Activated naive CD4-positive, alpha-beta T cell treated with anti-CD3 and anti-CD28 coated beads, Interleukin-2, amount 50 U/mL, for 24 hours (primary cell): ENCODE measurements around the gene CTNNBIP1.
A peak's percentile ranks its signal among the peaks of the same experiment; 100 is the strongest.

ENCODE experiments used
- H3K27ac Mint-ChIP-seq: one replicate; pipeline ENCODE4 v1.8.0; 2021; ENCODE audit warnings: mild to moderate bottlenecking, mixed read lengths
- H3K27me3 Mint-ChIP-seq: one replicate; pipeline ENCODE4 v1.8.0; 2021; ENCODE audit warnings: mixed read lengths
- H3K36me3 Mint-ChIP-seq: one replicate; pipeline ENCODE4 v1.8.0; 2021; ENCODE audit warnings: mixed read lengths
- H3K4me1 Mint-ChIP-seq: one replicate; pipeline ENCODE4 v1.8.0; 2021; ENCODE audit warnings: mixed read lengths
- H3K4me3 Mint-ChIP-seq: one replicate; pipeline ENCODE4 v1.8.0; 2021; ENCODE audit warnings: mild to moderate bottlenecking, mixed read lengths
- H3K9me3 Mint-ChIP-seq: one replicate; pipeline ENCODE4 v1.8.0; 2021; ENCODE audit warnings: mixed read lengths

The CTNNBIP1 gene

DNA sequence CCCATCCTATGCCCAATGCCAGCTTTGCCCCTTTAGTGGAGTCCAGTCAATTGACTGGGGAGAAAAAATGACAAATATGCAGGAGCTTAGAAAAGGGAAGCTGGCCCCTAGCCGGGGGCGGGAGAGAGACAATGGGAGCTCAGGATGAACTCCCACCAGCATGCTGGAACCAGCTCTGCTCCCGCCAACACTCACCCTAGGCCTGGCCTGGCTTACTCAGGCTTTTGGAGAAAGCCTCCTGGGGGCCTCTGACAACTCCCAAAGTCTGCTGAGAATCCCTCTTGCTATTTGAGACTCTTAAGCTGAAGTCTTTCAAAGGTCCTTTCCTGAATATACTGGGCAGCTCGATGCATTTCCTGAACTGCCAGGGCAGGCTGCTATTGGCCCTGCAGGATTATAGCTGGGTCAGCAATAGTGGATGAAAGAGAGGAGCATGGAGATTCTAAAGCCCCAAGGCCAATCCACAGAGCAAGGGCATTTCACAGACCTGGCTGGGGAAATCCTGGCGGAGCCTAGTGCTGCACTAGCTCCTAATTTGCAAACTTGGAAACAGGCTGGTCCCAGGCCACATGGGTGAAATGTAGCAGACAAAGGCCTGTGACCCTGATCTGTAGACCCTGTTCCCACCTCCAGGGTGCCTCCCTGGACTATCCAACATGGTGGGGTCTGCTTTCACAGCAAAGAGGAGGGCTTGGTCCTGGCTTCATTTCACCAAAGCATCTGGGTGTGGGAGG lies 50.6 kb downstream of the CTNNBIP1 start:
- Mint-ChIP-seq H3K27me3 (no peaks in the 10 kb centered on the region), H3K36me3 (peaks cover 4% of the 10 kb centered on the region), H3K9me3 (no peaks in the 10 kb centered on the region), H3K4me3 (no peak overlapping the region), H3K27ac (no peak overlapping the region), H3K4me1 (peaks cover 5% of the 10 kb centered on the region)

DNA sequence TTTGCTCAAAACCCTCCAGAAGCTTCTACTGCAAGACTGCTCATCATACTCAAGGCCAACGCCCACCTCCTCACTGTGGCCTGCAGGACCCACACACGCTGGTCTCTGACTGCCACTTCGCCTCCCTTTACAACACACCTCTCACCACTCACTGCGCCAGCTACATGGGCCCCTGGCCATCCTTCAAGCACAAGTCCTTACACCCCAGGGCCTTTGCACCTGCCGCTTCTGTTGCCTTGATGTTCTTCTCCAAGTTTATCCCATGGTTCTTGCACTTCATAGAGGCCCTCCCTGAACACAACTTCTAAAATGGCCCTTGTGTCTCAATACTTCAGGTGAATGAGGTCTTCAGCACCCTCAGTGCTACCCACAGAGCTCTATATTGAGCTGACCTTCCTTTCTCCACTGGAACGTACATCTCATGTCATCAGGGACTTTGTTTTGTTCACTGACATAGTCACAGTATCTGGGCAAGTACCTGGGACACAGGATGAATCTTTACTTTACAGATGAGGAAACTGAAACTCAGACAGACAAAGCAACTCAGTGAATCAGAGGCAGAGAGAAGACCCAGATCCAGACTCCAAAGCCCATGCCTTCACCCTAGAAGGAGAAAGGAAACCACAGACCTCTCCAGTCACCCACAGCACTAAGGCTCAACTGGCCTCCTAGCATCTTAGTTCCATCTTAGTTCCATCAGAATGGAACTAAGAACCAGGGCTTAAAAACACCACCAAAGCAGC lies 51.6 kb downstream of the CTNNBIP1 start:
- H3K4me3 Mint-ChIP-seq = no peak overlapping the region
- H3K36me3 Mint-ChIP-seq = peaks cover 10% of the 10 kb centered on the region
- no peaks in the 10 kb centered on the region for H3K9me3 Mint-ChIP-seq
- H3K4me1 Mint-ChIP-seq = peaks cover 5% of the 10 kb centered on the region
- no peak overlapping the region for H3K27ac Mint-ChIP-seq
- H3K27me3 Mint-ChIP-seq = no peaks in the 10 kb centered on the region

DNA sequence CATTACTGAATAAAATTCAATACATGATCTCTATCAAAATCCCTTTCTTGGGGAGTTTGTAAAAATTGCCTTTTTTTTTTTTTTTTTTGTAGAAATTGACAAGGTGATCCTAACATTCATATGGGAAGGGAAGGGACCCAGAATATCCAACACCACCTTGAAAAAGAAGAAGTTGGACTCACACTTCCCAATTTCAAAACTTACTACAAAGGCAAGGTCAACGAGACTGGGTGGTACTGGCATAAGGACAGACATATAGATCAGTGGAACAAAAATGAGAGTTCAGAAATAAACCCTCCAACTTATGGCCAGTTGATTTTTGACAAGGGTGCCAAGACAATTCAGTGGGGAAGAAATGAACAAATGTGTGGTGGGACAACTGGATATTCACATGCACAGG lies 54.9 kb downstream of the CTNNBIP1 start:
- Mint-ChIP-seq H3K36me3 (peaks cover 10% of the 10 kb centered on the region), H3K27ac (no peak overlapping the region), H3K4me1 (peaks cover 10% of the 10 kb centered on the region), H3K9me3 (no peaks in the 10 kb centered on the region), H3K27me3 (no peaks in the 10 kb centered on the region), H3K4me3 (no peak overlapping the region)

DNA sequence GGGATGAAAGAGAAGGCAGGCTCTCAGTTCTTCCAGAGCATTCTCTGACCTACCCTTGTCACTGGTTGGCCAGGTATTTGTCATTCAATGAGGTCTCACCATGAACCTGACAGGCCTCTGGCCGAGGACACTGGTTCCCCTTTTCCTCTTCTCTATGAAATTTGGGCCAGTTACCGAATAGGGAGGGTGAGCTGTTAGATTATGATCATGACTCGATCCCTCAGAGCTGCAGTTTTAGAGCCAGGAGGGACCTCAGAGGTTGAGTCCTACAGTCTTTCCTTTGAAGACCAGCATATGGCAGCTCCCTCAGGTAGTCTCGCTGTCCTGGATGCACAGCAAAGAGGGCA lies 56.8 kb downstream of the CTNNBIP1 start:
- Mint-ChIP-seq H3K27me3 (no peaks in the 10 kb centered on the region), H3K4me3 (no peak overlapping the region), H3K27ac (no peak overlapping the region), H3K9me3 (no peaks in the 10 kb centered on the region), H3K4me1 (peaks cover 10% of the 10 kb centered on the region), H3K36me3 (peaks cover 6% of the 10 kb centered on the region)

DNA sequence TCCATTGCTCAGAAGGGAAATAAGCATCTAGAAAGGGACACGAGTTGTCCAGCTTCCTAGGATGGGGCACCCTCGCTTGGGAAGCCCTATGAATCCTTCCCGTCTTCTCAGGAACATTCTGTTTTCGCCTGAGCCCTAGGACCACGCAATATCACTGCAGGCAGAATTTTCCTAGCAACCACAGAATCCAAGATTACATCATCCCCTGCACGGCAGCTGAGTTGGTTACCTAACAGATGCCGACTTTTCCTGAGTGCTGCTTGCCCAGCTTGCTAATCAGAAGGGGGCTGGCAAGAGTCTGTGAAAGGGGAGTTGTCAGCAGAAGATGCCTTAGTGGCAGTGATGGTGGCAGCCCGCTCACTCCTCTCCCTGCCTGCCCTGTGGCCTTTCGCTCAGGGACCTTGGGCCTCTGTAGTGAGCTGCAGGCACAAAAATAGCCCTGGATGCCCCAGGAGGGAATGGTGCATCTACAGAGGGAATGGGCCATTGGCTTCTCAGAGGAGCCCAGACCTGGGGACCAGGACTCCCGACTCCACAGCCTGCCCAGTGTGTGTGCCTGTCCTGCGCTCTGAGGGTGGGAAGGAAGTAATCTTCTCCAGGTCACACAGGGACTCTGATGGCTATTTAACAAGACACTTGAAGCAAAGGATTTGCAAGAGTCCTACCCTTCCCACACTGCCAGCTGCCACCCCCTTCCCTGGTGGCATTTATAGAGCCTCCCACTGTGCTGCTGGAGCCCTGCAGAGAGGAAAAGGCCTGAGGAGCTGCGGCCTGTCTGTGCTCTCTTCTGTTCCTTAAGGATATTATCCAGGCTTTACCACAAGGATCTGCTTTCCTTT lies 57.4 kb downstream of the CTNNBIP1 start:
- Mint-ChIP-seq H3K9me3 (no peaks in the 10 kb centered on the region), H3K4me1 (peaks cover 10% of the 10 kb centered on the region), H3K27ac (no peak overlapping the region), H3K27me3 (no peaks in the 10 kb centered on the region), H3K4me3 (no peak overlapping the region), H3K36me3 (peaks cover 6% of the 10 kb centered on the region)

DNA sequence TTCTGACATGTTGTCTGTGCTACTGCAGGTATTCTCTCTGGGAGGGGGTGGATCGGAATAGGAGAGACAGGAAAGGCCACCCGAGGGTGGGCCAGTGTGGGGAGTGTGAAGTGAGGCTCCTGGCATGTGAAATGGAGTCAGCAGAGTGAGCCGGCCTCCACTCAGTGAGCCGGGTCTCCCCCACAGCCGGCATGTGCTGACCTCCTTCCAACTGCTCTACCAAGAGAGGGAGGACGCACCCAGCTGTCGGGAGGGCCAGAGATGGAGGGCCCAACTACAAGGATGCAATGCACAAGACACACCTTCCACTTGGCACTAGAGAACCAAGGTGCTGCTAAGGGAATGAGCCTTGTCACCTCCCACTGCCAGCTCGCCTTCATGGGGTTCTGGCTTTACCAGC lies 58.1 kb downstream of the CTNNBIP1 start:
- Mint-ChIP-seq H3K36me3 (peaks cover 6% of the 10 kb centered on the region), H3K9me3 (no peaks in the 10 kb centered on the region), H3K4me1 (peaks cover 10% of the 10 kb centered on the region), H3K27ac (no peak overlapping the region), H3K27me3 (no peaks in the 10 kb centered on the region), H3K4me3 (no peak overlapping the region)

DNA sequence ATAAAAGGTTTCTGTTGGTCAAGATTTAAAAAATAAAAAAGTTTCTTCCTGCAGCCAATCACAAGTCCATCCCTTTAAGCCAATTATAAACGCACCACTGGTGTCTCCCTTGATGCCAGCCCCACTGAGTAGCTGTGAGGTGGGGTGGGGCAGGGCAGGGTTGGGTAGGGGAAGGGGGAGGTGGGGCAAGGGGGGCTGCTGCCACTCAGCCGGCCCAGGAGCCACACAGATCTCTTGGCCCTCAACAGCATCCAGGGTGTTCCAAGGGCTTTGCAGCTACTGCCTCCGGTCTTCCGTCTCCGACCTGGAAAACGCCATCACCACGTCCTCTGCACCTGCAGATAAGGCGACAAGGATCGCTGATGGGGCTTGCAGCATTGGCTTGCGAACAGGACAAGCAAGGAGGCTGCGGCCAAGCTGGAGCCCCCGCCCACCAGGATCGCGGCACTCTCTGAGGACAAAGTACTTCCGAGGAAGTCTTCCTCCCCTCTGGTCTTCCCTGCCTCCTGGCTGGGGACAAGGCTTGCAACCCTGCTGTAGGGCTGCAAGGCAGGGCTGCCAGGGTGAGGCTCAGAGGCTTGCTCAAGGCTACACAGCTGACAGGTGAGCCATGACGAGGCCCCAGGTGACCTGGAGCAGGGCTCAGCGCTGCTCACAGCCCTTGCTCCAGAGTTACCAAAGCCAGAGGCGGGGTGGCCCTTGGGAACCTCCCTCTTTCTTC lies 59.5 kb downstream of the CTNNBIP1 start:
- Mint-ChIP-seq H3K4me3 (peak overlapping the region; percentile 67), H3K4me1 (peaks cover 10% of the 10 kb centered on the region), H3K27me3 (no peaks in the 10 kb centered on the region), H3K27ac (no peak overlapping the region), H3K9me3 (no peaks in the 10 kb centered on the region), H3K36me3 (peaks cover 6% of the 10 kb centered on the region)

DNA sequence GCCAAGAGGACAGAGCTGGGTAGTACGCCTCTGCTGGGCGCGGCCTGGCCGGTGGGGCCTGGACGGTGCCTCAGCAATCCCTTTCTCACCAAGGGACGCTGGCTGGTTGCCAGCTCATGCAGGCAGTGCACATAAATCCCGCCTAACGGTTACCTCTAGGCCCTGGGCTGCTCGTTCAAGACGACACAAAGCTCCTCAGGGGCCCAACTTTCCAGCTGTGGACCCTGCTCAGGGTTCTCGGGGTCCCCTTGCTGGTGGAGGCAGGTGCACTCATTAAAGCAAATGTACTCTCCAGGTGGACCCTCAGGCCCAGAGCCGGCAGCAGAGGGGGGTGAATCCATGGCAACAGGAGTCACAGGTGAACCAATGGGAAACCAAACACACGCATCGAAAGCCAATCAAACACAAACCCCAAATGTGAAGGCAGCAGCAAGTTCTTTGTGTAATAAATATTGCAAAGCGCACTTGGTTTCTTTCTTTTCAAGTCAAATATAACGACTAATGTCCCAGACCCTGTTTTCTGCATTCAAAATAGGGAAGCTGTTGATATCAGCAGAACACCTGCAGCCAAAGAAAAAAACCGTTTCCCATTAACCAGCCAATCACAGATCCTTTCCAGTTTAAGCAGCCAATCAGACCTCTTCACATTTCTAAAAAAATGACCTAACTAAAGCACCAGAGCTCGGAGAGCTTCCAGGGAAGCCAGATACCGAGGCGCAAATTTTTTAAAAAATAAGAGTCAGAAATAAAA lies 60.2 kb downstream of the CTNNBIP1 start:
- H3K4me1 Mint-ChIP-seq = peaks cover 10% of the 10 kb centered on the region
- H3K9me3 Mint-ChIP-seq = no peaks in the 10 kb centered on the region
- peak overlapping the region; percentile 67 for H3K4me3 Mint-ChIP-seq
- H3K27ac Mint-ChIP-seq = no peak overlapping the region
- no peaks in the 10 kb centered on the region for H3K27me3 Mint-ChIP-seq
- peaks cover 6% of the 10 kb centered on the region for H3K36me3 Mint-ChIP-seq

DNA sequence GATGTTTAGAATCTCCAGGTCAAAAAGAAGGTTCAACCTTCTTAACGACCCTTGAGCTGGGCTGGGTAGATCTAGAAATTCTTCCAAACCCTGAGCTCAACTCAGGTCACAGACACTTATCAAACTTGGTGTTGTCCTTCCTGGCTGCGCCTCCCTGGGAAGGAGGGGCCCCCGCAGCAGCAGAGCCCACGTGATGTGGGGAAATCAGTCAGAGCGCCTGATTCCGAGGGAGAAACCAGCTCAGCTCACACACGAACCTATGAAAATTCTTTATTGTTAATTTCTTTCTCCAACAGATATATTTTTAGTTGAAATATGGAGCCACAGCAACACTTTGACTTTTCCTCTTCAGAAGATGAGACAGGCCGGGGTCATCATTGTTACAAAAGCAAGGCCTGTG lies 62.0 kb downstream of the CTNNBIP1 start:
- Mint-ChIP-seq H3K36me3 (no peaks in the 10 kb centered on the region), H3K4me3 (no peak overlapping the region), H3K9me3 (no peaks in the 10 kb centered on the region), H3K27me3 (no peaks in the 10 kb centered on the region), H3K4me1 (peaks cover 10% of the 10 kb centered on the region), H3K27ac (no peak overlapping the region)

DNA sequence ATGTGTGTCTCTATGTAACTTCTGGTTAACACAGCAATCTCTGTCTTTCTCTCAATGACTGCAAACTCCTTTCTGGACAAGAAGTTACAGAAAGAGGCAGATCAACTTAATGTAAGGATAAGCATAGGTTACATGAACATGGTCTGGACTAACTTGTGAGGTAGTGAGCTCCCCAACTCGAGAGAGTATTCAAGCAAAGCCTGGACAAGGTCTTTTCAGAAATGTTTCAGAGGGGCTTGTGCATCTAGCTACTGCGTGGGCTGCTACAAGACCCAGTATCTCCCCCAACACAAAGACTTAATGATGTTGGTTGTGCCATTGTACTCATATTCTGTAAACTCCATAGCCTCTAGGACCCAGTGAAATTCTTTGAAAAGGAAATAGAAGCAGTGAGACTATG lies 62.8 kb downstream of the CTNNBIP1 start:
- no peaks in the 10 kb centered on the region for H3K36me3 Mint-ChIP-seq
- peaks cover 10% of the 10 kb centered on the region for H3K4me1 Mint-ChIP-seq
- no peaks in the 10 kb centered on the region for H3K27me3 Mint-ChIP-seq
- H3K4me3 Mint-ChIP-seq = no peak overlapping the region
- no peaks in the 10 kb centered on the region for H3K9me3 Mint-ChIP-seq
- H3K27ac Mint-ChIP-seq = no peak overlapping the region

DNA sequence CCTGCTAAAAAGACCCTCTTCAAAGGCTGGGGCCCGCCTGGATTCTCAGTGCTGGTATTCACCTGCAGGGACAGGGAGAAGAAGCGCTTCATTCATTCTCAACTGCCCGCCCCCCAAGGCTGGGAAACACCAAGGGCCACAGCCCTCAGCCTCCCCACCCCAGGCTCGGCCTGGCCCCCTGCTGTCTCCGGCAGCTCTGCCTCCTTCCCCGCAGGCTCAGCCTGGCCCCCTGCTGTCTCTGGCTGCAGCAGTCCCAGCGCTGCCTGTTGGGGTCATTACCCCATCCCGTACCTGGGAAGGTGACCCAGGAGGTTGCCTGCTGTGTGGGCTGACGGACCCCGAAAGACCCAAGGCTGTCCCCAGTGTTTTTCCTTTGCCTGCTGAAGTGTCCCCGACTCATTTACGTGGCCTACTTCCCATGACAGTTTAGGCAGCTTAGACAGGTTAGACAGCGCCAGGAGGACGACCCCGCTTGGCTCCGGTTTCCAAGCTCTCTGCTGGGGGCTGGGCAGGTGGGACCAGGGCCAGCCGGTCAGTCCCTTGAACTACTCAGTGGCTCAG lies 63.4 kb downstream of the CTNNBIP1 start:
- H3K36me3 Mint-ChIP-seq = no peaks in the 10 kb centered on the region
- no peaks in the 10 kb centered on the region for H3K27me3 Mint-ChIP-seq
- H3K9me3 Mint-ChIP-seq = no peaks in the 10 kb centered on the region
- no peak overlapping the region for H3K4me3 Mint-ChIP-seq
- peaks cover 10% of the 10 kb centered on the region for H3K4me1 Mint-ChIP-seq
- H3K27ac Mint-ChIP-seq = no peak overlapping the region

DNA sequence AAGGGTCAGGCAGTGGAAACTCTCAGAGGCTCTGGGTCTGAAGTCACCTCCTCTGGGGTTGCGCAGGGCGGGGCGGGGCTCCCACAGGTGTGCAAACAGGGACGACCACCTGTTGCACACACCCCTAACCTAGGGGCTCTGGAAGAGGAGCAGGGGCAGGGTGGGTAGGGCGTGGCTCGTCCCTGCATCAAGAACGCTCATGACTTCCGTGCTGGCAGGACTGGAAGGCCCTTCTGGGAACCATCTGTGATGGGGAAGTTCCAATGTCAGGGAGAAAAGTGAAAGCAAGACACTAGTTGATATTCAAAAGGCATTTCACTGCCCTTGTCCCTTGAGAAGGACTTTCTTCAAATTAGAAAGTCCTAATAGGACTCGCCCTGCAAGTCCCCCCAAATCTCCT lies 64.2 kb downstream of the CTNNBIP1 start:
- no peak overlapping the region for H3K27ac Mint-ChIP-seq
- H3K36me3 Mint-ChIP-seq = no peaks in the 10 kb centered on the region
- H3K9me3 Mint-ChIP-seq = no peaks in the 10 kb centered on the region
- no peak overlapping the region for H3K4me3 Mint-ChIP-seq
- H3K27me3 Mint-ChIP-seq = no peaks in the 10 kb centered on the region
- H3K4me1 Mint-ChIP-seq = peaks cover 10% of the 10 kb centered on the region

DNA sequence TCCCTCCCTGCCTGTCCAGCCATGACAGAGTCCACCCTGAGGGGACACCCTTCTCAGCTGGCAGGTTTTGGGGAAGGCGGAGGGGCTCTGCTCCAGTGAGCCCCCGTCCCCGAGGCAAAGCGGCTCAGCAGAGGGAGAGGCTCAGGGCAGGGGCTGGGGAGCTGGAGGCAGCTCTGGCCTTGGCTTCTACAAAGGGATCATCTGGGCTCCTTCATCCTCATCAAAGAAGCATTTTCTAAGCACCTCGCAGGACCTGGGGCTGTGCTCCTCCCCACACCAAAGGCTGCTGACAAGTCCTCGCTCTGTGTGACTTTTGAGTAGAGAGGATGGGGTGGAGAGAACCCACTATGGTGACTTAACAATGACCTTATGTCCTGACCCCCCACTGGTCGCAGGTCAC lies 65.3 kb downstream of the CTNNBIP1 start:
- H3K4me1 Mint-ChIP-seq = peaks cover under 1% of the 10 kb centered on the region
- H3K27me3 Mint-ChIP-seq = no peaks in the 10 kb centered on the region
- no peaks in the 10 kb centered on the region for H3K36me3 Mint-ChIP-seq
- no peak overlapping the region for H3K27ac Mint-ChIP-seq
- H3K9me3 Mint-ChIP-seq = no peaks in the 10 kb centered on the region
- no peak overlapping the region for H3K4me3 Mint-ChIP-seq

DNA sequence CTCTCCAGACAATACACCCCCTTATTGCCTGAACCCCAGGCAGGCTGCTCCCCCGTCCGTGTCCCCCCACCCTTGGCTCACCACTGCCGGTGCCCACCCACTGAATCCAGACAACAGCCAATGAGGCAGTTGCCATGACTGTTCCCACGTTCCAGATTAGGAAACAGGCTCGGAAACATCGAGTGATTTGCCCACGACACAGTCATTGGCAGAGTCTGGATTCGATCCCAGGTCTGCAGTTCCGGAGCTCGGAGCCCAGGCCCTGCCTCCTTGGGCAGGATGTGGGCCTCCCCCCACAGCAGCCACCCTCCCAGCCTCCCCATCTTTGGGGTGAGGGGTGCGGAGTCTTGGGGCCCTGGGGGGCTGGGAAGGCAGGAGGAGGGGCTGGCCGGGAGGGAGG lies 66.0 kb downstream of the CTNNBIP1 start:
- H3K4me3 Mint-ChIP-seq = no peak overlapping the region
- no peaks in the 10 kb centered on the region for H3K36me3 Mint-ChIP-seq
- H3K27me3 Mint-ChIP-seq = no peaks in the 10 kb centered on the region
- H3K4me1 Mint-ChIP-seq = no peaks in the 10 kb centered on the region
- H3K27ac Mint-ChIP-seq = no peak overlapping the region
- no peaks in the 10 kb centered on the region for H3K9me3 Mint-ChIP-seq

DNA sequence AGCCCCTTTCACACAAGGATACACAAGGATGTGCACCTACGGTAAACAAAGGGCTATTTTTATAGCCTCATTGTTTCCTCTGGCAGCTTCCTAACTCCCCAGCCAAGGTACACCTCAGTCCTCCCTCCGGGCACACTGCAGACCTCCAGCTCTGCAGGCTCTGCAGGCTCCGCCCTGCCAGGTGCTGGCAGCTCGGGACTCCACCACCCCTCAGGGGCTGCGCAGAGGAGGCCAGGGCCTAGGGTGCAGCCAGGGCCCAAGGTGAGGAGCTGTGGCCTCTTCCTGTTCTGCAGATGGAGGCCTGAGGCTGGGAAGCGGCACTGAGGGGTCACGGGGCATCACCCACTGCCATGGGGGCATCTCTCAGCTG lies 66.5 kb downstream of the CTNNBIP1 start:
- Mint-ChIP-seq H3K4me3 (no peak overlapping the region), H3K4me1 (no peaks in the 10 kb centered on the region), H3K27me3 (no peaks in the 10 kb centered on the region), H3K9me3 (no peaks in the 10 kb centered on the region), H3K27ac (no peak overlapping the region), H3K36me3 (no peaks in the 10 kb centered on the region)
